OCI-LY7 (cell line): ENCODE data around the gene TRERF1.

ENCODE experiments used
- EZH2phosphoT487 ChIP-seq: fragments of 200-600 bp; sonication (generic); IDR thresholded peaks from 2 replicates; pipeline ENCODE4 v1.6.1; 2018; ENCODE audit warnings: low read depth, borderline replicate concordance, mild to moderate bottlenecking, mixed run types, antibody characterized with exemption, low read length, moderate library complexity, mixed read lengths
- TF ChIP-seq, protein P1 (sequence below): fragments of 200-600 bp; sonication (generic); conservative IDR thresholded peaks from 2 replicates; pipeline ENCODE4 v1.5.1; 2014; ENCODE audit warnings: mild to moderate bottlenecking, antibody characterized with exemption, low read length, moderate library complexity, mixed read lengths

DNA sequence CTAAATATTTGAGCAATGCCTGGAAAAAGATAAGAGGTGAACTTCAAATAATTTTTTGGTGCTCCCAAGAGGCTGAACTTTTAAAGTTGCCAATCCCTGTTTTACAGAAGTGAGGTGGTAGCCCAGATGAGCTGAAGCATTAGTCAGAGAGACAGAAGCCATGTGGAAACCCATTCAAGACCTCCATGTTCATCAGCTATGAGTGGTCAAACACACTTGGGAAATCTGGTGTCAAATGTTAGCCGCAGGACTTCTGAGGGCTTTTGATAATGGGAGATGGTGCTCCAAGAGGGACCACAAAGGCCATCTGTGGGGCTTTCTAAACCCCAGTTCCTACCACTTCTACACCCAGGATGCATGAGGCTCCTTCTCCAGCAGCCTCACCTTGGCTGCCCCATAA lies 156.5 kb downstream of the TRERF1 start:
- TF ChIP-seq, protein P1, sequence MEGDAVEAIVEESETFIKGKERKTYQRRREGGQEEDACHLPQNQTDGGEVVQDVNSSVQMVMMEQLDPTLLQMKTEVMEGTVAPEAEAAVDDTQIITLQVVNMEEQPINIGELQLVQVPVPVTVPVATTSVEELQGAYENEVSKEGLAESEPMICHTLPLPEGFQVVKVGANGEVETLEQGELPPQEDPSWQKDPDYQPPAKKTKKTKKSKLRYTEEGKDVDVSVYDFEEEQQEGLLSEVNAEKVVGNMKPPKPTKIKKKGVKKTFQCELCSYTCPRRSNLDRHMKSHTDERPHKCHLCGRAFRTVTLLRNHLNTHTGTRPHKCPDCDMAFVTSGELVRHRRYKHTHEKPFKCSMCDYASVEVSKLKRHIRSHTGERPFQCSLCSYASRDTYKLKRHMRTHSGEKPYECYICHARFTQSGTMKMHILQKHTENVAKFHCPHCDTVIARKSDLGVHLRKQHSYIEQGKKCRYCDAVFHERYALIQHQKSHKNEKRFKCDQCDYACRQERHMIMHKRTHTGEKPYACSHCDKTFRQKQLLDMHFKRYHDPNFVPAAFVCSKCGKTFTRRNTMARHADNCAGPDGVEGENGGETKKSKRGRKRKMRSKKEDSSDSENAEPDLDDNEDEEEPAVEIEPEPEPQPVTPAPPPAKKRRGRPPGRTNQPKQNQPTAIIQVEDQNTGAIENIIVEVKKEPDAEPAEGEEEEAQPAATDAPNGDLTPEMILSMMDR, result no peak
- no peak for TF ChIP-seq EZH2phosphoT487
